CD14-positive monocyte (primary cell): Measurements from ENCODE around the gene KCNJ1. TPM values are rescaled to one million over a fixed set of nuclear protein-coding genes. Genes with fewer than 3 reads are reported as not detected.

Source experiments
- DNase-seq, 3 donors: peaks; one replicate each; pipeline ENCODE4 v3.0.0-alpha.2; 2011 to 2022
- H2AFZ ChIP-seq: 2 replicates; pipeline ENCODE4 v1.6.0; 2012; ENCODE audit warnings: mild to moderate bottlenecking, low read depth, low read length, inconsistent platforms; ENCODE audit not compliant: insufficient read depth, poor library complexity, severe bottlenecking
- H3K27ac ChIP-seq, 2 donors: 1 replicate in 1 of 2; 2 replicates in 1 of 2; pipeline ENCODE4 v1.5.1; 2012 to 2013; ENCODE audit warnings: low read length in 2 of 2, control low read depth in 1 of 2, inconsistent platforms in 1 of 2, low read depth in 1 of 2, mild to moderate bottlenecking in 1 of 2
- H3K27me3 ChIP-seq, 2 donors: one replicate each; pipeline versions ENCODE4 v1.6.0 to v1.6.1; 2011 to 2013; ENCODE audit warnings: low read length in 2 of 2; ENCODE audit not compliant: control insufficient read depth in 2 of 2, insufficient read depth in 2 of 2
- H3K36me3 ChIP-seq, 2 donors: replicated peaks in 1 of 2; 1 replicate in 1 of 2; 2 replicates in 1 of 2; pipeline versions ENCODE4 v1.5.1 to v1.6.1; 2012 to 2013; ENCODE audit warnings: low read length in 2 of 2, control low read depth in 1 of 2, inconsistent platforms in 1 of 2, mild to moderate bottlenecking in 1 of 2; ENCODE audit not compliant: insufficient read depth in 2 of 2, control insufficient read depth in 1 of 2
- H3K4me1 ChIP-seq, 2 donors: 1 replicate in 1 of 2; 2 replicates in 1 of 2; pipeline versions ENCODE4 v1.5.1 to v1.6.1; 2012 to 2013; ENCODE audit warnings: low read length in 2 of 2, control low read depth in 1 of 2, inconsistent platforms in 1 of 2, mild to moderate bottlenecking in 1 of 2, moderate library complexity in 1 of 2; ENCODE audit not compliant: insufficient read depth in 2 of 2, control insufficient read depth in 1 of 2
- H3K4me2 ChIP-seq: replicated peaks from 2 replicates; pipeline ENCODE3; 2012; ENCODE audit warnings: low read length, moderate library complexity, mild to moderate bottlenecking; ENCODE audit not compliant: poor library complexity, severe bottlenecking; ENCODE audit errors: extremely low read depth
- H3K4me3 ChIP-seq, 3 experiments: fragments of 200-600 bp in 1 of 3; sonication (generic) in 1 of 3; replicated peaks in 1 of 3; 1 replicate in 2 of 3; 2 replicates in 1 of 3; pipeline ENCODE4 v1.5.1; 2011 to 2013; ENCODE audit warnings: low read length in 3 of 3, mild to moderate bottlenecking in 3 of 3, control low read depth in 2 of 3, low read depth in 2 of 3, inconsistent platforms in 1 of 3, moderate library complexity in 1 of 3
- H3K79me2 ChIP-seq: 2 replicates; pipeline ENCODE4 v1.6.0; 2012; ENCODE audit warnings: mild to moderate bottlenecking, control low read depth, inconsistent platforms, low read length, moderate library complexity; ENCODE audit not compliant: insufficient read depth
- H3K9ac ChIP-seq: 2 replicates; pipeline ENCODE4 v1.6.0; 2017; ENCODE audit warnings: low read length, mild to moderate bottlenecking; ENCODE audit not compliant: insufficient read depth, poor library complexity, severe bottlenecking
- H3K9me3 ChIP-seq, 2 donors: replicated peaks in 1 of 2; 1 replicate in 1 of 2; 2 replicates in 1 of 2; pipeline versions ENCODE4 v1.5.1 to v1.6.1; 2012 to 2013; ENCODE audit warnings: low read length in 2 of 2, control low read depth in 1 of 2; ENCODE audit not compliant: control insufficient read depth in 1 of 2, insufficient read depth in 1 of 2
- H4K20me1 ChIP-seq: 2 replicates; pipeline ENCODE4 v1.6.0; 2012; ENCODE audit warnings: mild to moderate bottlenecking, low read length, control low read depth, moderate library complexity; ENCODE audit not compliant: insufficient read depth
- H3K27ac Mint-ChIP-seq, 7 donors: one replicate each; pipeline ENCODE4 v1.8.0; 2020; ENCODE audit warnings: mild to moderate bottlenecking in 7 of 7, mixed read lengths in 7 of 7, moderate library complexity in 6 of 7, inconsistent platforms in 2 of 7
- H3K27me3 Mint-ChIP-seq, 3 donors: one replicate each; pipeline ENCODE4 v1.8.0; 2021 to 2022; ENCODE audit warnings: low read depth in 3 of 3, mild to moderate bottlenecking in 3 of 3, mixed read lengths in 3 of 3, moderate library complexity in 3 of 3, inconsistent platforms in 1 of 3
- H3K36me3 Mint-ChIP-seq, 2 donors: one replicate each; pipeline ENCODE4 v1.8.0; 2020; ENCODE audit warnings: mixed read lengths in 2 of 2, inconsistent platforms in 1 of 2, mild to moderate bottlenecking in 1 of 2
- H3K4me1 Mint-ChIP-seq: one replicate; pipeline ENCODE4 v1.8.0; 2020; ENCODE audit warnings: mild to moderate bottlenecking, mixed read lengths
- H3K4me3 Mint-ChIP-seq, 2 donors: one replicate each; pipeline ENCODE4 v1.8.0; 2020; ENCODE audit warnings: mild to moderate bottlenecking in 2 of 2, mixed read lengths in 2 of 2, moderate library complexity in 1 of 2
- H3K9me3 Mint-ChIP-seq, 7 donors: one replicate each; pipeline ENCODE4 v1.8.0; 2020 to 2022; ENCODE audit warnings: mixed read lengths in 7 of 7, mild to moderate bottlenecking in 6 of 7, moderate library complexity in 6 of 7, inconsistent platforms in 2 of 7
- WGBS: methylation state at CpG from one replicate; pipeline ENCODE4 v1.1.5; 2013; ENCODE audit warnings: missing lambda C conversion rate; ENCODE audit not compliant: insufficient coverage; 5-methylcytosine and 5-hydroxymethylcytosine counted together
- intact Hi-C, 2 donors: fragments of 100-400 bp; cut with micrococcal nuclease; formaldehyde crosslinking; loops; one replicate each; pipeline versions ENCODE4 v1.15.0 to v1.15.1; 2023
- polyA plus RNA-seq, 3 donors: library from polyadenylated mRNA; depleted of rRNA in 1 of 3; unstranded in 2 of 3; stranded (reverse) in 1 of 3; fragments of 300-500 nt in 2 of 3; fragments of >200 nt in 1 of 3; fragmentation: Illumina TruSeq in 2 of 3; gene quantifications; 1 replicate in 2 of 3; 2 replicates in 1 of 3; pipeline ENCODE4 v1.2.3, GENCODE V29; 2012 to 2021
- TF ChIP-seq, protein P1 (sequence below): fragments of 200-600 bp; IDR thresholded peaks from one replicate; pipeline ENCODE4 v1.8.0; 2022; ENCODE audit warnings: antibody characterized with exemption, mild to moderate bottlenecking

The KCNJ1 gene
- polyA plus RNA-seq, 3 donors, result 0.12 to 0.47 TPM; not detected in 1

DNA sequence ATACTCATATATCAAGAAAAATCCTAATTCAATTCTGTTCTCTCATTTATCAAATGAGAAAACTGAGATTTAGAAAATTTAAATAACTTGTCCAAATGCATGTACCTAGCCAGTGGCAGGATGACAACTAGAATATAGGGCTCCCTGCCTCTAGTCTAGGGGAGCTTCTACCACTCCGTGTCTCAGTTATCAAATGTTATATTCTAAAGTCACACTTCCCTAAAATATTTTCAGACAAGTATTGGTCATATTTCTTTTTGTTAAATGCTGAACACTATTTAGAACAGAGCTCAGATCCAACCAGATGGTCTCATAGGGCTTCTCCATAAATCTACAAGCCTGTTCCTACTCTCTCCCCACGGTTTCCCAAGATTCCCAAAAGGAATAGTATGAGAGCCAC is 26.3 kb downstream of the KCNJ1 start:
- no peak overlapping the region for H3K4me3 ChIP-seq
- Mint-ChIP-seq H3K4me1 (peaks cover 46% of the 10 kb centered on the region), H3K36me3 (peaks cover 2 to 3% of the 10 kb centered on the region in 2 donors), H3K4me3 (no peak overlapping the region), H3K27me3 (no peaks in the 10 kb centered on the region), H3K27ac (no peak overlapping the region), H3K9me3 (peaks cover 0 to 11% (median 2%) of the 10 kb centered on the region in 7 donors)
- no peak overlapping the region for H2AFZ ChIP-seq
- no peaks in the 10 kb centered on the region for H4K20me1 ChIP-seq
- no peak overlapping the region for H3K9ac ChIP-seq
- no peak overlapping the region for H3K27ac ChIP-seq
- WGBS, result 91% methylated on average over 1 of the region's 2 CpGs
- H3K36me3 ChIP-seq, result no peaks in the 10 kb centered on the region
- H3K9me3 ChIP-seq, result no peaks in the 10 kb centered on the region
- no peaks in the 10 kb centered on the region for H3K79me2 ChIP-seq
- TF ChIP-seq, protein P1, sequence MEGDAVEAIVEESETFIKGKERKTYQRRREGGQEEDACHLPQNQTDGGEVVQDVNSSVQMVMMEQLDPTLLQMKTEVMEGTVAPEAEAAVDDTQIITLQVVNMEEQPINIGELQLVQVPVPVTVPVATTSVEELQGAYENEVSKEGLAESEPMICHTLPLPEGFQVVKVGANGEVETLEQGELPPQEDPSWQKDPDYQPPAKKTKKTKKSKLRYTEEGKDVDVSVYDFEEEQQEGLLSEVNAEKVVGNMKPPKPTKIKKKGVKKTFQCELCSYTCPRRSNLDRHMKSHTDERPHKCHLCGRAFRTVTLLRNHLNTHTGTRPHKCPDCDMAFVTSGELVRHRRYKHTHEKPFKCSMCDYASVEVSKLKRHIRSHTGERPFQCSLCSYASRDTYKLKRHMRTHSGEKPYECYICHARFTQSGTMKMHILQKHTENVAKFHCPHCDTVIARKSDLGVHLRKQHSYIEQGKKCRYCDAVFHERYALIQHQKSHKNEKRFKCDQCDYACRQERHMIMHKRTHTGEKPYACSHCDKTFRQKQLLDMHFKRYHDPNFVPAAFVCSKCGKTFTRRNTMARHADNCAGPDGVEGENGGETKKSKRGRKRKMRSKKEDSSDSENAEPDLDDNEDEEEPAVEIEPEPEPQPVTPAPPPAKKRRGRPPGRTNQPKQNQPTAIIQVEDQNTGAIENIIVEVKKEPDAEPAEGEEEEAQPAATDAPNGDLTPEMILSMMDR, result no peak
- H3K4me2 ChIP-seq, result no peak overlapping the region
- H3K27me3 ChIP-seq, result no peaks in the 10 kb centered on the region
- intact Hi-C loops, result no loop called here
- H3K4me1 ChIP-seq, result peaks cover 10 to 23% of the 10 kb centered on the region in 2 donors
- no peak for DNase-seq

DNA sequence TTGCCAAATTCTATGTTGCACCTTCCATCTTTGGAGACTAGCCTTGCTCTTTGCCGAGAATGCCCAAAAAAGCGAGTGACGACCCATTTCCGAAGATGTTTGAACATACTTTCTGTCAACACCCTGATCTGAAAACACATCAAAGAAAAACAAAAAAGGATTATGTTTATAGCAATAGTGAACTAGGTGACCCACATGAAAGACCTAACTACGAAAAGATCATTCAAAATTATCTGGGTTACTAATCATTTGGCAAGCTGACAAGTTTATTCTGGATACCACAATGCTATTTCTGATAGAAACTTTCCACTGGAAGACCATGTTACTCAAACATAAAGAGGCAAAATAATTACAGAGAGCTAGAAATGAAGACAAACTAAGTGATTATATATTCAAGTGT is 27.0 kb downstream of the KCNJ1 start:
- Mint-ChIP-seq H3K27me3 (no peaks in the 10 kb centered on the region), H3K36me3 (peaks cover 2 to 3% of the 10 kb centered on the region in 2 donors), H3K4me3 (no peak overlapping the region), H3K4me1 (peaks cover 46% of the 10 kb centered on the region), H3K27ac (no peak overlapping the region), H3K9me3 (peaks cover 0 to 11% (median 2%) of the 10 kb centered on the region in 7 donors)
- Histone ChIP-seq H3K4me3 (no peak overlapping the region), H3K36me3 (no peaks in the 10 kb centered on the region), H3K9ac (no peak overlapping the region), H4K20me1 (no peaks in the 10 kb centered on the region), H3K9me3 (no peaks in the 10 kb centered on the region), H2AFZ (no peak overlapping the region), H3K27ac (no peak overlapping the region), H3K27me3 (no peaks in the 10 kb centered on the region), H3K79me2 (no peaks in the 10 kb centered on the region), H3K4me1 (peaks cover 15 to 22% of the 10 kb centered on the region in 2 donors), H3K4me2 (no peak overlapping the region)
- DNase-seq, result no peak
- WGBS, result 100% methylated on average over 1 of the region's 5 CpGs
- TF ChIP-seq, protein P1, result no peak
- intact Hi-C loops, result no loop called here
